Endothelial cell of umbilical vein (primary cell): ENCODE measurements around the gene RNLS. TPM values are rescaled to one million over a fixed set of nuclear protein-coding genes. Genes with fewer than 3 reads are reported as not detected.

Experiments used
- BruUV-seq: library from RNA; stranded (reverse); fragments of 400-500 nt; replicated peaks from 2 replicates; lab custom pipeline; 2021; lab: Mats Ljungman, UMichigan
- CTCF ChIA-PET: fragments of 300-600, 350-600 bp; sonication (Branson Sonifier 250); formaldehyde crosslinking; loops from one replicate; lab custom pipeline; 2021; ENCODE audit warnings: antibody characterized with exemption, inconsistent platforms; lab: Charles Lee
- POLR2A ChIA-PET: fragments of 300-600, 350-600 bp; sonication (Branson Sonifier 250); formaldehyde crosslinking; loops from one replicate; lab custom pipeline; 2021; ENCODE audit warnings: antibody characterized with exemption, inconsistent platforms; lab: Charles Lee
- DNase-seq: peaks from one replicate; pipeline ENCODE4 v3.0.0-alpha.2; 2011; ENCODE audit warnings: low read depth, low spot score
- FAIRE-seq: peaks from 2 replicates; lab custom pipeline; 2011; peaks lifted over from hg19 to GRCh38; lab: Jason Lieb, UNC
- H2AFZ ChIP-seq: 2 replicates; pipeline ENCODE4 v1.6.0; 2012; ENCODE audit warnings: low read depth, low read length, control low read depth, inconsistent platforms
- H3K27ac ChIP-seq: 2 replicates; pipeline ENCODE4 v1.5.1; 2011; ENCODE audit warnings: low read depth, mild to moderate bottlenecking, control low read depth, low read length, moderate library complexity; ENCODE audit not compliant: insufficient read depth
- H3K27me3 ChIP-seq, 2 experiments: 2 replicates each; pipeline versions ENCODE4 v1.6.0 to v1.6.1; 2011; ENCODE audit warnings: low read length in 2 of 2, mixed read lengths in 1 of 2; ENCODE audit not compliant: control insufficient read depth in 2 of 2, insufficient read depth in 2 of 2
- H3K36me3 ChIP-seq, 2 experiments: 2 replicates in 1 of 2; 3 replicates in 1 of 2; pipeline ENCODE4 v1.5.1; 2011; ENCODE audit warnings: low read length in 2 of 2, mild to moderate bottlenecking in 1 of 2, moderate library complexity in 1 of 2; ENCODE audit not compliant: control insufficient read depth in 2 of 2, insufficient read depth in 2 of 2; ENCODE audit errors: extremely low read depth in 1 of 2
- H3K4me1 ChIP-seq: 3 replicates; pipeline ENCODE4 v1.5.1; 2011; ENCODE audit warnings: mild to moderate bottlenecking, low read length; ENCODE audit not compliant: control insufficient read depth, insufficient read depth; ENCODE audit errors: extremely low read depth
- H3K4me2 ChIP-seq: 2 replicates; pipeline ENCODE4 v1.6.1; 2011; ENCODE audit warnings: low read length, control low read depth, mixed read lengths; ENCODE audit not compliant: insufficient read depth
- H3K4me3 ChIP-seq, 3 experiments: fragments of 200-600 bp in 1 of 3; sonication (generic), shearing (Covaris generic) in 1 of 3; replicated peaks in 1 of 3; 2 replicates each; pipeline ENCODE4 v1.5.1; 2011 to 2016; ENCODE audit warnings: control low read depth in 3 of 3, low read length in 3 of 3, mild to moderate bottlenecking in 2 of 3, inconsistent platforms in 1 of 3, low read depth in 1 of 3, moderate library complexity in 1 of 3; ENCODE audit not compliant: insufficient read depth in 1 of 3
- H3K79me2 ChIP-seq: 2 replicates; pipeline ENCODE4 v1.6.0; 2012; ENCODE audit warnings: low read length, inconsistent platforms; ENCODE audit not compliant: control insufficient read depth, insufficient read depth
- H3K9ac ChIP-seq: replicated peaks from 2 replicates; pipeline ENCODE3; 2011; ENCODE audit warnings: low read length, control low read depth; ENCODE audit not compliant: insufficient read depth; ENCODE audit errors: extremely low read depth
- H3K9me1 ChIP-seq: replicated peaks from 3 replicates; pipeline ENCODE4 v1.6.0; 2011; ENCODE audit warnings: mild to moderate bottlenecking, low read length; ENCODE audit not compliant: control insufficient read depth, insufficient read depth; ENCODE audit errors: extremely low read depth
- H3K9me3 ChIP-seq: replicated peaks from 2 replicates; pipeline ENCODE4 v1.5.1; 2012; ENCODE audit warnings: low read length, inconsistent platforms; ENCODE audit not compliant: control insufficient read depth, insufficient read depth
- H4K20me1 ChIP-seq: replicated peaks from 2 replicates; pipeline ENCODE3; 2011; ENCODE audit warnings: mild to moderate bottlenecking, low read length; ENCODE audit not compliant: control insufficient read depth, insufficient read depth; ENCODE audit errors: extremely low read depth
- EZH2 ChIP-seq: IDR thresholded peaks from 2 replicates; pipeline ENCODE4 v1.6.1; 2012; ENCODE audit warnings: borderline replicate concordance, low read depth, mild to moderate bottlenecking, moderate library complexity, low read length, inconsistent platforms; ENCODE audit not compliant: severe bottlenecking
- FOS ChIP-seq: IDR thresholded peaks from 2 replicates; pipeline ENCODE4 v1.6.1; 2011; ENCODE audit warnings: mild to moderate bottlenecking, low read length, moderate library complexity, borderline replicate concordance; ENCODE audit not compliant: insufficient read depth
- GATA2 ChIP-seq: IDR thresholded peaks from 2 replicates; pipeline ENCODE4 v1.7.0; 2011; ENCODE audit warnings: low read depth, mild to moderate bottlenecking, moderate library complexity, mixed read lengths, low read length; ENCODE audit not compliant: insufficient read length, insufficient read depth
- JUN ChIP-seq: IDR thresholded peaks from 2 replicates; pipeline ENCODE4 v1.6.1; 2011; ENCODE audit warnings: borderline replicate concordance, low read depth; ENCODE audit not compliant: insufficient read length, insufficient read depth
- MYC ChIP-seq: IDR thresholded peaks from one replicate; pipeline ENCODE4 v1.6.1; 2011; ENCODE audit warnings: mild to moderate bottlenecking, low read depth, low read length
- POLR2A ChIP-seq: IDR thresholded peaks from 2 replicates; pipeline ENCODE4 v1.6.1; 2012; ENCODE audit warnings: low read depth, mild to moderate bottlenecking, control low read depth, low read length
- POLR2AphosphoS5 ChIP-seq: IDR thresholded peaks from 2 replicates; pipeline ENCODE4 v1.6.1; 2012; ENCODE audit warnings: low read depth, mild to moderate bottlenecking, control low read depth, low read length, moderate library complexity; ENCODE audit not compliant: insufficient read depth
- dilution Hi-C: fragments of 300-500 bp; cut with MboI; formaldehyde crosslinking; loops from one replicate; pipeline ENCODE4 v1.15.0; 2019; ENCODE audit warnings: low sequenced_read_pairs; ENCODE audit not compliant: extremely low pct_ligation_motif_present
- intact Hi-C: fragments of 100-400 bp; cut with micrococcal nuclease; formaldehyde crosslinking; loops from one replicate; pipeline ENCODE4 v1.10.0; 2022
- polyA plus RNA-seq, 4 experiments: library from polyadenylated mRNA; depleted of rRNA in 3 of 4; stranded (reverse) in 3 of 4; unstranded in 1 of 4; fragments of >200 nt; gene quantifications; 2 replicates each; pipeline versions ENCODE4 v1.2.1 to v1.2.3, GENCODE V29; 2011 to 2012; ENCODE audit warnings: missing spikeins in 1 of 4
- total RNA-seq: library from RNA; stranded (reverse); gene quantifications from 2 replicates; pipeline ENCODE4 v1.2.3, GENCODE V29; 2021
- TF ChIP-seq, protein P1 (sequence below), 2 donors: IDR thresholded peaks; 1 replicate in 1 of 2; 2 replicates in 1 of 2; pipeline ENCODE4 v1.5.1; 2011; ENCODE audit warnings: low read length in 2 of 2, mild to moderate bottlenecking in 2 of 2, moderate library complexity in 2 of 2, control low read depth in 1 of 2, inconsistent platforms in 1 of 2, low read depth in 1 of 2; ENCODE audit not compliant: insufficient read depth in 1 of 2; ENCODE audit errors: extremely low read depth in 1 of 2
- TF ChIP-seq, protein P2 (sequence below): IDR thresholded peaks from 2 replicates; pipeline ENCODE4 v1.6.1; 2011; ENCODE audit not compliant: insufficient read depth, insufficient read length

RNLS gene
- total and polyA plus RNA-seq, 2 donors (not counting 3 experiments of a cell fraction or from before 2014, with no cell fraction given), result 2.5 to 4.6 TPM

- ChIA-PET CTCF (interaction anchor here (0.6 to 0.8 kb wide), 2 partner anchors 12 to 21 kb away, joined by 3 read pairs; no protein-coding TSS in a partner anchor), POLR2A (no interaction called here)
- H2AFZ ChIP-seq, result no peak overlapping the region
- dilution Hi-C loops, result no loop called here
- H3K79me2 ChIP-seq, result no peaks in the 10 kb centered on the region
- intact Hi-C loops, result no loop called here
- no peaks in the 10 kb centered on the region for H3K9me3 ChIP-seq
- no peaks in the 10 kb centered on the region for H4K20me1 ChIP-seq
- no TSS peak for BruUV-seq
- no peak overlapping the region for H3K4me3 ChIP-seq
- H3K27me3 ChIP-seq, result no peaks in the 10 kb centered on the region
- DNase-seq (no peak), FAIRE-seq (no peak)
- H3K4me1 ChIP-seq, result no peaks in the 10 kb centered on the region
- TF ChIP-seq, protein P1, sequence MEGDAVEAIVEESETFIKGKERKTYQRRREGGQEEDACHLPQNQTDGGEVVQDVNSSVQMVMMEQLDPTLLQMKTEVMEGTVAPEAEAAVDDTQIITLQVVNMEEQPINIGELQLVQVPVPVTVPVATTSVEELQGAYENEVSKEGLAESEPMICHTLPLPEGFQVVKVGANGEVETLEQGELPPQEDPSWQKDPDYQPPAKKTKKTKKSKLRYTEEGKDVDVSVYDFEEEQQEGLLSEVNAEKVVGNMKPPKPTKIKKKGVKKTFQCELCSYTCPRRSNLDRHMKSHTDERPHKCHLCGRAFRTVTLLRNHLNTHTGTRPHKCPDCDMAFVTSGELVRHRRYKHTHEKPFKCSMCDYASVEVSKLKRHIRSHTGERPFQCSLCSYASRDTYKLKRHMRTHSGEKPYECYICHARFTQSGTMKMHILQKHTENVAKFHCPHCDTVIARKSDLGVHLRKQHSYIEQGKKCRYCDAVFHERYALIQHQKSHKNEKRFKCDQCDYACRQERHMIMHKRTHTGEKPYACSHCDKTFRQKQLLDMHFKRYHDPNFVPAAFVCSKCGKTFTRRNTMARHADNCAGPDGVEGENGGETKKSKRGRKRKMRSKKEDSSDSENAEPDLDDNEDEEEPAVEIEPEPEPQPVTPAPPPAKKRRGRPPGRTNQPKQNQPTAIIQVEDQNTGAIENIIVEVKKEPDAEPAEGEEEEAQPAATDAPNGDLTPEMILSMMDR (IDR thresholded peaks at IDR 0.05; ENCODE audit: extremely low read depth in 1 of 2, insufficient read depth in 1 of 2, low read depth in 1 of 2, low read length in 2 of 2), result no peak
- no peak for TF ChIP-seq POLR2A
- TF ChIP-seq, protein P2, sequence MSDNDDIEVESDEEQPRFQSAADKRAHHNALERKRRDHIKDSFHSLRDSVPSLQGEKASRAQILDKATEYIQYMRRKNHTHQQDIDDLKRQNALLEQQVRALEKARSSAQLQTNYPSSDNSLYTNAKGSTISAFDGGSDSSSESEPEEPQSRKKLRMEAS, result no peak
- no peak overlapping the region for H3K4me2 ChIP-seq
- no peaks in the 10 kb centered on the region for H3K36me3 ChIP-seq
- no peak overlapping the region for H3K27ac ChIP-seq
- H3K9ac ChIP-seq, result no peak overlapping the region
- H3K9me1 ChIP-seq, result no peaks in the 10 kb centered on the region
Measured at GRCh38 chr10:88409236-88409635, 173.9 kb downstream of the RNLS start.

- no peak for FAIRE-seq
- no peak for DNase-seq
- ChIA-PET CTCF (no interaction called here), POLR2A (no interaction called here)
- H3K9me1 ChIP-seq, result no peaks in the 10 kb centered on the region
- no TSS peak for BruUV-seq
- H3K4me3 ChIP-seq, result no peak overlapping the region
- H2AFZ ChIP-seq, result no peak overlapping the region
- dilution Hi-C loops, result no loop called here
- no peak overlapping the region for H3K27ac ChIP-seq
- intact Hi-C loops, result no loop called here
- no peaks in the 10 kb centered on the region for H3K9me3 ChIP-seq
- H3K4me2 ChIP-seq, result no peak overlapping the region
- TF ChIP-seq JUN, result no peak
- no peak for TF ChIP-seq EZH2
- TF ChIP-seq, protein P2, result no peak
- no peak for TF ChIP-seq POLR2AphosphoS5
- no peak for TF ChIP-seq FOS
- no peak for TF ChIP-seq GATA2
- TF ChIP-seq POLR2A, result no peak
- TF ChIP-seq, protein P1 (IDR thresholded peaks at IDR 0.05; ENCODE audit: extremely low read depth in 1 of 2, insufficient read depth in 1 of 2, low read depth in 1 of 2, low read length in 2 of 2), result no peak
- TF ChIP-seq MYC, result no peak
- H3K79me2 ChIP-seq, result no peaks in the 10 kb centered on the region
- H3K4me1 ChIP-seq, result no peaks in the 10 kb centered on the region
- H3K9ac ChIP-seq, result no peak overlapping the region
- H4K20me1 ChIP-seq, result no peaks in the 10 kb centered on the region
- H3K36me3 ChIP-seq, result no peaks in the 10 kb centered on the region
- H3K27me3 ChIP-seq, result no peaks in the 10 kb centered on the region
Measured at GRCh38 chr10:88408096-88408495, 175.0 kb downstream of the RNLS start.
